ENCODE measurements around the gene PC.

PC gene

DNA sequence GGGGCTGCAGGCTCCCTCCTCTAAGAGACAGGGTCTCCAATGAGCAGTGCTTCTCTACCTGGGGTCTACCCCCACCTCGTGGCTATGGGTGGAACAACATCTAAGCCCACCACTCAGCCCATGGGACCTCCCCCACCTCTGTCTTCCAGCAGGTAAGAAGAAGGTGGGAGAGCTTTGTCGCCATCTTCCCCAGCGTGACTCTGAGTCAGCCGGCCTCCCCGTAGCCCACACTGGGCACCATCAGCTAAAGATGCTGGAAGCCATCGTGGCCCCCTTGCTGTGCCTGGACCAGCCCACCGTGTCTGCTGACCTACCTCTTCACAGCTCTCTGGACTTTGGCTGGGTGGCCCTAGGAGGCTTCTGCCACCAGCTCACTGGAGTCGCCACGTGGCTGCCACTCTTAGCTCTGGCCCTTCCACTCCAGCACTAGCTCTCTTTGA is 17.9 kb upstream of the PC start:
- H3K4me2 ChIP-seq (ENCODE audit: low read depth, low read length), result no peak overlapping the region
- TF ChIP-seq EZH2 (optimal IDR thresholded peaks at IDR 0.05; ENCODE audit: low read depth, low read length), result no peak
- TF ChIP-seq, protein P1, sequence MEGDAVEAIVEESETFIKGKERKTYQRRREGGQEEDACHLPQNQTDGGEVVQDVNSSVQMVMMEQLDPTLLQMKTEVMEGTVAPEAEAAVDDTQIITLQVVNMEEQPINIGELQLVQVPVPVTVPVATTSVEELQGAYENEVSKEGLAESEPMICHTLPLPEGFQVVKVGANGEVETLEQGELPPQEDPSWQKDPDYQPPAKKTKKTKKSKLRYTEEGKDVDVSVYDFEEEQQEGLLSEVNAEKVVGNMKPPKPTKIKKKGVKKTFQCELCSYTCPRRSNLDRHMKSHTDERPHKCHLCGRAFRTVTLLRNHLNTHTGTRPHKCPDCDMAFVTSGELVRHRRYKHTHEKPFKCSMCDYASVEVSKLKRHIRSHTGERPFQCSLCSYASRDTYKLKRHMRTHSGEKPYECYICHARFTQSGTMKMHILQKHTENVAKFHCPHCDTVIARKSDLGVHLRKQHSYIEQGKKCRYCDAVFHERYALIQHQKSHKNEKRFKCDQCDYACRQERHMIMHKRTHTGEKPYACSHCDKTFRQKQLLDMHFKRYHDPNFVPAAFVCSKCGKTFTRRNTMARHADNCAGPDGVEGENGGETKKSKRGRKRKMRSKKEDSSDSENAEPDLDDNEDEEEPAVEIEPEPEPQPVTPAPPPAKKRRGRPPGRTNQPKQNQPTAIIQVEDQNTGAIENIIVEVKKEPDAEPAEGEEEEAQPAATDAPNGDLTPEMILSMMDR (IDR thresholded peaks at IDR 0.05; ENCODE audit: low read length), result peak; percentile 47
- no peak for TF ChIP-seq EZH2phosphoT487 (IDR thresholded peaks at IDR 0.05; ENCODE audit: low read length)

DNA sequence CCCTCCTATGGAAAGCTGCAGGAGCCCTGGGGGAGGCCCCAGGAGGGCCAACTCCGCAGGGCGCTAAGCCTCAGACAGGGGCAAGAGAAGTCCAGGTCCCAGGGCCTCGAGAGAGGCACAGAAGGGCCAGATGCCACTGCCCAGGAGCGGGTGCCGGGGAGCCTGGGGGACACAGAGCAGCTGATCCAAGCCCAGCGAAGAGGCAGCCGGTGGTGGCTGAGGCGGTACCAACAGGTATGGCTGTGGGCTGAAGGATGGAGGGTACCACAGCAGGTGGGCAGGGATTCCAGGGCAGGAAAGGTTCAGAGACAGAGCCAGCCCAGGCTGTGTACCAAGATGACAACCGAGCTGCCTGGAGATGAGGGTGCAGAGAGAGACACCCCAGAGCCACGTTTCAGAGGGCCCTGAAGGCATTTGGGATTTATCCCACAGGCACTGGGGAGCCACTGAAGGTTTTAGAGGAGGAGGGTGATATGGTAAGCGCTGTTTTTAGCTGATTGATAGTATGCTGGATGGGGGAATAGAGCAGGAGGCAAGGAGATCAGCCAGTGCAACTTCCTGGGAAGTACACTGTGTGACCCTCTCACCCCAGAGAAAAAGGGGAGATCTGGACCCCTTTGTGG is 17.3 kb upstream of the PC start:
- no peaks in the 10 kb centered on the region for H3F3A ChIP-seq (ENCODE audit: insufficient read depth, low read length)
- H3K4me1 ChIP-seq (ENCODE audit: low read length), result no peaks in the 10 kb centered on the region
- no peaks in the 10 kb centered on the region for H3K79me2 ChIP-seq (ENCODE audit: low read length)
- H3K36me3 ChIP-seq (replicated peaks; ENCODE audit: insufficient read depth, low read length), result no peaks in the 10 kb centered on the region
- H3K9me2 ChIP-seq (replicated peaks; ENCODE audit: insufficient read depth, low read length), result no peaks in the 10 kb centered on the region
- H3K27ac ChIP-seq (ENCODE audit: low read length), result no peak overlapping the region
- no peak overlapping the region for H3K9ac ChIP-seq (ENCODE audit: low read length)
- no peak for DNase-seq
- H3K9me3 ChIP-seq (replicated peaks; ENCODE audit: insufficient read depth, low read length), result no peaks in the 10 kb centered on the region
- no peak overlapping the region for H2AFZ ChIP-seq (ENCODE audit: low read length)
- peaks cover 14% of the 10 kb centered on the region for H3K27me3 ChIP-seq (replicated peaks; ENCODE audit: insufficient read depth, low read length)
- no peak overlapping the region for H3K4me2 ChIP-seq (ENCODE audit: low read depth, low read length)
- no peaks in the 10 kb centered on the region for H4K20me1 ChIP-seq (ENCODE audit: insufficient read depth, low read length)
- TF ChIP-seq EZH2phosphoT487 (IDR thresholded peaks at IDR 0.05; ENCODE audit: low read length) (no peak), EZH2 (optimal IDR thresholded peaks at IDR 0.05; ENCODE audit: low read depth, low read length) (no peak)
- TF ChIP-seq, protein P1 (IDR thresholded peaks at IDR 0.05; ENCODE audit: low read length), result no peak
- no peak overlapping the region for H3K4me3 ChIP-seq (ENCODE audit: low read length)

More for the DNA sequence above, 17.9 kb upstream of the PC start:
- Histone ChIP-seq H3K9ac (ENCODE audit: low read length) (no peak overlapping the region), H3K79me2 (ENCODE audit: low read length) (no peaks in the 10 kb centered on the region), H3K4me3 (ENCODE audit: low read length) (no peak overlapping the region), H2AFZ (ENCODE audit: low read length) (no peak overlapping the region), H3K36me3 (replicated peaks; ENCODE audit: insufficient read depth, low read length) (no peaks in the 10 kb centered on the region), H4K20me1 (ENCODE audit: insufficient read depth, low read length) (no peaks in the 10 kb centered on the region), H3K9me3 (replicated peaks; ENCODE audit: insufficient read depth, low read length) (no peaks in the 10 kb centered on the region), H3K9me2 (replicated peaks; ENCODE audit: insufficient read depth, low read length) (no peaks in the 10 kb centered on the region), H3F3A (ENCODE audit: insufficient read depth, low read length) (no peaks in the 10 kb centered on the region), H3K27me3 (replicated peaks; ENCODE audit: insufficient read depth, low read length) (peaks cover 14% of the 10 kb centered on the region), H3K4me1 (ENCODE audit: low read length) (no peaks in the 10 kb centered on the region), H3K27ac (ENCODE audit: low read length) (no peak overlapping the region)
- no peak for DNase-seq

DNA sequence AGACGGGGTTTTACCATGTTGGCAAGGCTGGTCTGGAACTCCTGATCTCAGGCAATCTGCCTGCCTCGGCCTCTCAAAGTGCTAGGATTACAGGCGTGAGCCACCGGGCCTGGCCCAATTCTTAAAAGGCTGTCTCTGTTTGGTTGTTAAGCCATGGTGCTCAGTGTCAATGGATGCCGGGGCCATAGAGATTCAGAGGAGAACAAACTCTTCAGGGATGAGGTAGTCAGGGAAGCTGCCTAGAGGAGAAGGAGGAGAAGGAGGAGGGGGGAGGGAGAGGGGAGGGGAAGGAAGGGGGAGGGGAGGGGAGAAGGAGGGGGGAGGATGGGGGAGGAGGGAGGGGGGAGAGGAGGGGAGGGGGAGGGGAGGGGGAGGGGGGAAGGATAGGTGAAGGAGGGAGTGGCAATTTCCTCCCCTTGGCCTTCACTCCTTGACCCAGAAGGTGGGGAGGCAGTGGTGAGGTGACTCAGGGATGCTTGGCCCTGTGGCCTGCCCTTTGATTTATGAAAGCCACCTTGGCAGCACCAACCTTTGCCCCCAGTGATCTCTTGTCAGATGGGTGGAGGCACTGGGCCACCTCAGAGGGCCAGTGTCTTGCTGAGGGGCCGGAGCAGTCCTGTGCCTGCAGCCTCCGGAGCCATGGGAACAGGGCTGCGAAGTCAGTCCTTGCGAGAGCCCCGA is 16.7 kb upstream of the PC start, which contains the start of gene C11orf86:
Gene C11orf86 (plus strand): TSS at position 581 of the 681 bp plus-strand sequence. CDS start 59 bp downstream, at position 640.
- Histone ChIP-seq H3K36me3 (replicated peaks; ENCODE audit: insufficient read depth, low read length) (no peaks in the 10 kb centered on the region), H3F3A (ENCODE audit: insufficient read depth, low read length) (no peaks in the 10 kb centered on the region), H3K79me2 (ENCODE audit: low read length) (no peaks in the 10 kb centered on the region), H3K27me3 (replicated peaks; ENCODE audit: insufficient read depth, low read length) (peaks cover 14% of the 10 kb centered on the region), H3K9me3 (replicated peaks; ENCODE audit: insufficient read depth, low read length) (no peaks in the 10 kb centered on the region), H4K20me1 (ENCODE audit: insufficient read depth, low read length) (no peaks in the 10 kb centered on the region), H3K27ac (ENCODE audit: low read length) (no peak within 1 kb of the TSS), H3K4me1 (ENCODE audit: low read length) (no peaks in the 10 kb centered on the region), H3K9me2 (replicated peaks; ENCODE audit: insufficient read depth, low read length) (no peaks in the 10 kb centered on the region), H3K4me3 (ENCODE audit: low read length) (no peak within 1 kb of the TSS), H2AFZ (ENCODE audit: low read length) (no peak within 1 kb of the TSS), H3K4me2 (ENCODE audit: low read depth, low read length) (no peak within 1 kb of the TSS), H3K9ac (ENCODE audit: low read length) (no peak within 1 kb of the TSS)
- DNase-seq, result no peak
- TF ChIP-seq EZH2 (optimal IDR thresholded peaks at IDR 0.05; ENCODE audit: low read depth, low read length) (no peak), EZH2phosphoT487 (IDR thresholded peaks at IDR 0.05; ENCODE audit: low read length) (no peak)
- TF ChIP-seq, protein P1 (IDR thresholded peaks at IDR 0.05; ENCODE audit: low read length), result no peak

Measured in MM.1S (cell line).